ENCODE results near the gene NOD1. TPM values are rescaled to one million over a fixed set of nuclear protein-coding genes. Genes with fewer than 3 reads are reported as not detected.
"Not testable (repeated sequence)": the region's sequence is repeated elsewhere in the genome, so short reads cannot be mapped to it uniquely, and the experiment has no call there.

NOD1 gene
- total and polyA plus RNA-seq, 8 donors, result 1.9 to 9.9 (median 3.3) TPM

DNA sequence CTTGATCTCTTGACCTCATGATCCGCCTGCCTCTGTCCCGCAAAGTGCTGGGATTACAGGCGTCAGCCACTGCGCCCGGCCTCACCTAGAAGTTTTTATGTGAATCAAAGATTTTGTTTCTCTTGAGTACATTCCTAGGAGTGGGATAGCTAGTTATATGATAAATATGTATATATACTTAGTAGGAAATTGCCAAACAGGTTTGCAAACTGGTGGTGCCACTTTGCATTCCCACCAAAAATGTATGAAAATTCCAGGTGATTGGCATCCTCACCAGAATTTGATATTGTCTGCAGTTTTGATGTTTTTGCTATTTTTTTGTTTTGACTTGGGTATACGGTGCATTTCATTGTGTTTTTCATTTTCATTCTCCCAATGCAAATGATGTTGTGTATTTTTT lies 86.8 kb downstream of the NOD1 start:
- intact Hi-C loops (cut with DNase I), result no loop called here
- Histone ChIP-seq H3K9me3 (no peaks in the 10 kb centered on the region), H3K4me3 (no peak overlapping the region), H3K27ac (no peak overlapping the region), H3K36me3 (no peaks in the 10 kb centered on the region), H3K27me3 (no peaks in the 10 kb centered on the region), H3K4me1 (no peaks in the 10 kb centered on the region)
- FAIRE-seq (no peak), ATAC-seq (no peak), DNase-seq (no peak)
- TF ChIP-seq, protein P1, sequence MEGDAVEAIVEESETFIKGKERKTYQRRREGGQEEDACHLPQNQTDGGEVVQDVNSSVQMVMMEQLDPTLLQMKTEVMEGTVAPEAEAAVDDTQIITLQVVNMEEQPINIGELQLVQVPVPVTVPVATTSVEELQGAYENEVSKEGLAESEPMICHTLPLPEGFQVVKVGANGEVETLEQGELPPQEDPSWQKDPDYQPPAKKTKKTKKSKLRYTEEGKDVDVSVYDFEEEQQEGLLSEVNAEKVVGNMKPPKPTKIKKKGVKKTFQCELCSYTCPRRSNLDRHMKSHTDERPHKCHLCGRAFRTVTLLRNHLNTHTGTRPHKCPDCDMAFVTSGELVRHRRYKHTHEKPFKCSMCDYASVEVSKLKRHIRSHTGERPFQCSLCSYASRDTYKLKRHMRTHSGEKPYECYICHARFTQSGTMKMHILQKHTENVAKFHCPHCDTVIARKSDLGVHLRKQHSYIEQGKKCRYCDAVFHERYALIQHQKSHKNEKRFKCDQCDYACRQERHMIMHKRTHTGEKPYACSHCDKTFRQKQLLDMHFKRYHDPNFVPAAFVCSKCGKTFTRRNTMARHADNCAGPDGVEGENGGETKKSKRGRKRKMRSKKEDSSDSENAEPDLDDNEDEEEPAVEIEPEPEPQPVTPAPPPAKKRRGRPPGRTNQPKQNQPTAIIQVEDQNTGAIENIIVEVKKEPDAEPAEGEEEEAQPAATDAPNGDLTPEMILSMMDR (IDR thresholded peaks at IDR 0.05), result no peak
- WGBS, 2 donors, result 95 to 96% methylated on average over 6 of the region's 6 CpGs

- Histone ChIP-seq H3K27ac (no peak overlapping the region), H3K36me3 (no peaks in the 10 kb centered on the region), H3K27me3 (no peaks in the 10 kb centered on the region), H3K9me3 (no peaks in the 10 kb centered on the region), H3K4me3 (no peak overlapping the region), H3K4me1 (no peaks in the 10 kb centered on the region)
- TF ChIP-seq, protein P1 (IDR thresholded peaks at IDR 0.05), result no peak
- DNase-seq (no peak), FAIRE-seq (no peak), ATAC-seq (peak in 1 of 4 donors; percentile 17)
- WGBS, 2 donors, result 89 to 94% methylated on average over 8 of the region's 8 CpGs
- intact Hi-C loops (cut with DNase I), result no loop called here
Observed at GRCh38 chr7:30390736-30391636, 87.6 kb downstream of the NOD1 start.

DNA sequence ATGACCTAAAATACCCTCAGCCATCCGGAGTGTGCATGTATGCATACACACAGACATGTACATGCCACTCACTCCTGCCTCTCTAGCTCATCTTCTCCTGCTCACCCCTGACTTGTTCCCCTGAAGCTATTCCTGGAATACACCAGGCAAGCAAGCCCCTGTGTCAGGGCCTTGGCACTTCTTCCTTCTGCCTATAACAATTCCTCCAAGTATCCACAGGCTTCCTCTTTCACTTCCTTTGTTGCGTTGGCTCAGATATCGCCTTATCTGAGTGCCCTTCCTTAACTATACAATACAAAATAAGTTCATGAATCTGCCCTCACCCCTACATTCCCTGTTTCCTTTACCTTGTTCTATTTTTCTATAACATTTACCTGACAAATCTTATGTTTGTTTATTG lies 88.8 kb downstream of the NOD1 start:
- Histone ChIP-seq H3K4me3 (no peak overlapping the region), H3K9me3 (no peaks in the 10 kb centered on the region), H3K4me1 (no peaks in the 10 kb centered on the region), H3K27ac (no peak overlapping the region), H3K36me3 (no peaks in the 10 kb centered on the region), H3K27me3 (no peaks in the 10 kb centered on the region)
- intact Hi-C loops (cut with DNase I), result no loop called here
- DNase-seq, result no peak
- TF ChIP-seq, protein P1 (IDR thresholded peaks at IDR 0.05), result no peak
- 77 to 80% methylated on average over 3 of the region's 3 CpGs for WGBS, 2 donors
- no peak for ATAC-seq
- FAIRE-seq, result no peak

DNA sequence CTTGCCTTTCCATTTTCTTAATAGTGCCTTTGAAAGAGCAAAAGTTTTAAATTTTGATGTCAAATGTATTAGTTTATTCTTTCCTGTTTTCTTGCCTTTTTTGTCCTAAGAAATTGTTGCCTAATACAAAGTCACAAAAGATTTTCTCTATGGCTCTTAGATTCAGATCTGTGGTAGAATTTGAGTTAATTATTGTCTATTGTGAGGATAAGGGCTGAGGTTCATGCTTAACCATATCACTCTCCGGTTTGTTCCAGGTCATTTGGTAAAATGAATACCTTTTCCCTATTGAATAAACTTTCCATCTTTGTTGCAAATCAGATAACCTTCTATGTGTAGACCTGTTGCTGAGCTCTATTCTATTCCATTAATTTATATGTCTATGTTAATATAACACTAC lies 96.0 kb downstream of the NOD1 start:
- intact Hi-C loops (cut with DNase I), result no loop called here
- H3K36me3 ChIP-seq, result no peaks in the 10 kb centered on the region
- DNase-seq (no peak), ATAC-seq (no peak), FAIRE-seq (no peak)
- 41 to 44% methylated on average over 1 of the region's 1 CpG for WGBS, 2 donors
- H3K9me3 ChIP-seq, result no peaks in the 10 kb centered on the region
- H3K27ac ChIP-seq, result no peak overlapping the region
- no peaks in the 10 kb centered on the region for H3K27me3 ChIP-seq
- H3K4me3 ChIP-seq, result no peak overlapping the region
- no peaks in the 10 kb centered on the region for H3K4me1 ChIP-seq
- TF ChIP-seq, protein P1 (IDR thresholded peaks at IDR 0.05), result no peak

- H3K36me3 ChIP-seq; FAIRE-seq; DNase-seq; ATAC-seq; H3K4me3 ChIP-seq; H3K27ac ChIP-seq; H3K4me1 ChIP-seq; H3K27me3 ChIP-seq; H3K9me3 ChIP-seq; intact Hi-C loops (cut with DNase I): not testable (repeated sequence)
- WGBS, 2 donors, result 90 to 95% methylated on average over 4 of the region's 4 CpGs
Observed at GRCh38 chr7:30380824-30381223, 97.8 kb downstream of the NOD1 start.

Data from pancreas (tissue), 10 donors.